Left ventricle myocardium inferior (tissue), 1 donor: ENCODE results near the gene NODAL. TPM values are rescaled to one million over a fixed set of nuclear protein-coding genes. Genes with fewer than 3 reads are reported as not detected.

Experiments used
- DNase-seq: peaks from one replicate; pipeline ENCODE4 v3.0.0-alpha.2; 2020
- H3K27ac ChIP-seq: fragments of 200-600 bp; replicated peaks from 2 replicates; pipeline ENCODE4 v1.8.0; 2021
- H3K27me3 ChIP-seq: fragments of 200-600 bp; 2 replicates; pipeline ENCODE4 v1.8.0; 2021; ENCODE audit warnings: low read depth
- H3K36me3 ChIP-seq: fragments of 200-600 bp; 2 replicates; pipeline ENCODE4 v1.8.0; 2021
- H3K4me1 ChIP-seq: fragments of 200-600 bp; 2 replicates; pipeline ENCODE4 v1.8.0; 2021
- H3K4me3 ChIP-seq: fragments of 200-600 bp; 2 replicates; pipeline ENCODE4 v1.8.0; 2021; ENCODE audit warnings: mild to moderate bottlenecking, moderate library complexity
- H3K9me3 ChIP-seq: fragments of 200-600 bp; replicated peaks from 2 replicates; pipeline ENCODE4 v1.8.0; 2021
- CTCF ChIP-seq: fragments of 200-600 bp; IDR thresholded peaks from 2 replicates; pipeline ENCODE4 v1.8.0; 2021; ENCODE audit warnings: antibody characterized with exemption, mild to moderate bottlenecking, borderline replicate concordance
- intact Hi-C: fragments of 100-400 bp; cut with micrococcal nuclease; formaldehyde crosslinking; loops from one replicate; pipeline ENCODE4 v1.11.0; 2022
- total RNA-seq: library from RNA; stranded (reverse); fragmentation: NEBNext Ultra II Directional; extraction: Animal tissue kit (Norgen Biotek cat#: 25700); gene quantifications from one replicate; pipeline ENCODE4 v1.2.1, GENCODE V29; 2021
- donor health status: DM: no; HTN: yes; CAD: no; lungs with severe emphysema.

Gene NODAL
- total RNA-seq, 1 donor from 2014 or later, result 0.16 TPM

- Histone ChIP-seq H3K27ac (peak overlapping the region; percentile 88), H3K27me3 (no peaks in the 10 kb centered on the region), H3K4me3 (peak overlapping the region; percentile 77), H3K9me3 (no peaks in the 10 kb centered on the region), H3K36me3 (no peaks in the 10 kb centered on the region), H3K4me1 (peaks cover 94% of the 10 kb centered on the region)
- TF ChIP-seq CTCF, result peak; percentile 41
- peak; percentile 77 for DNase-seq
- intact Hi-C loops, result no loop called here
These were observed 40.5 kb upstream of the NODAL start for GRCh38 chr10:70481831-70482530.

GRCh38 chr10:70481105-70481504 is 39.6 kb upstream of the NODAL start:
- no peaks in the 10 kb centered on the region for H3K27me3 ChIP-seq
- H3K4me1 ChIP-seq, result peaks cover 86% of the 10 kb centered on the region
- TF ChIP-seq CTCF, result no peak
- peak overlapping the region; percentile 88 for H3K27ac ChIP-seq
- intact Hi-C loops, result no loop called here
- H3K4me3 ChIP-seq, result peak overlapping the region; percentile 77
- H3K36me3 ChIP-seq, result no peaks in the 10 kb centered on the region
- DNase-seq, result no peak
- no peaks in the 10 kb centered on the region for H3K9me3 ChIP-seq

- no peaks in the 10 kb centered on the region for H3K9me3 ChIP-seq
- H3K36me3 ChIP-seq, result no peaks in the 10 kb centered on the region
- peak overlapping the region; percentile 77 for H3K4me3 ChIP-seq
- peak overlapping the region; percentile 88 for H3K27ac ChIP-seq
- DNase-seq, result no peak
- peaks cover 82% of the 10 kb centered on the region for H3K4me1 ChIP-seq
- no peaks in the 10 kb centered on the region for H3K27me3 ChIP-seq
- intact Hi-C loops, result no loop called here
- TF ChIP-seq CTCF, result no peak
These were observed 38.9 kb upstream of the NODAL start for GRCh38 chr10:70480239-70480861.

GRCh38 chr10:70479626-70480238 is 38.3 kb upstream of the NODAL start:
- no peaks in the 10 kb centered on the region for H3K27me3 ChIP-seq
- H3K4me1 ChIP-seq, result peaks cover 84% of the 10 kb centered on the region
- no peak for TF ChIP-seq CTCF
- no peaks in the 10 kb centered on the region for H3K36me3 ChIP-seq
- peak overlapping the region; percentile 77 for H3K4me3 ChIP-seq
- no peaks in the 10 kb centered on the region for H3K9me3 ChIP-seq
- peak overlapping the region; percentile 88 for H3K27ac ChIP-seq
- DNase-seq, result no peak
- intact Hi-C loops, result loop anchor here (5.0 kb wide), 1 partner anchor 38 kb away; no protein-coding TSS in a partner anchor

GRCh38 chr10:70479165-70479581 is 37.7 kb upstream of the NODAL start:
- intact Hi-C loops, result loop anchor here (5.0 kb wide), 1 partner anchor 38 kb away; no protein-coding TSS in a partner anchor
- no peak for TF ChIP-seq CTCF
- Histone ChIP-seq H3K4me3 (peak overlapping the region; percentile 77), H3K27me3 (no peaks in the 10 kb centered on the region), H3K27ac (peak overlapping the region; percentile 88), H3K9me3 (no peaks in the 10 kb centered on the region), H3K36me3 (no peaks in the 10 kb centered on the region), H3K4me1 (peaks cover 83% of the 10 kb centered on the region)
- no peak for DNase-seq
